PC-3 (cell line): ENCODE measurements around the gene TSEN15. TPM values are rescaled to one million over a fixed set of nuclear protein-coding genes. Genes with fewer than 3 reads are reported as not detected.

Experiments used
- ATAC-seq: fragments of 200-7000 bp; cut with Tn5 transposase; 2 replicates; pipeline ENCODE4 v1.9.1; 2020; ENCODE audit warnings: mild to moderate bottlenecking, moderate library complexity
- BruUV-seq: library from RNA; stranded (reverse); fragments of 400-500 nt; replicated peaks from 2 replicates; lab custom pipeline; 2021; lab: Mats Ljungman, UMichigan
- CTCF ChIA-PET: fragments of 300-600 bp; sonication (Branson Sonifier 250); formaldehyde crosslinking; loops from one replicate; lab custom pipeline; 2022; ENCODE audit warnings: antibody characterized with exemption; lab: Charles Lee
- POLR2A ChIA-PET: fragments of 300-600 bp; sonication (Branson Sonifier 250); formaldehyde crosslinking; loops from one replicate; lab custom pipeline; 2022; ENCODE audit warnings: antibody characterized with exemption; ENCODE audit not compliant: unreplicated experiment; lab: Charles Lee
- DNase-seq: peaks from one replicate; pipeline ENCODE4 v3.0.0-alpha.2; 2015
- H2AFZ ChIP-seq: fragments of 300-600 bp; sonication (generic); 2 replicates; pipeline ENCODE4 v1.6.0; 2016; ENCODE audit warnings: antibody characterized with exemption, low read length
- H3F3A ChIP-seq: fragments of 300-600 bp; sonication (generic); one replicate; pipeline ENCODE4 v1.6.0; 2017; ENCODE audit warnings: antibody characterized with exemption, low read length, control low read depth, mild to moderate bottlenecking; ENCODE audit not compliant: unreplicated experiment
- H3K27ac ChIP-seq: fragments of 300-600 bp; sonication (generic); 2 replicates; pipeline ENCODE4 v1.5.1; 2016; ENCODE audit warnings: mild to moderate bottlenecking, low read length
- H3K27me3 ChIP-seq: fragments of 300-600 bp; sonication (generic); 2 replicates; pipeline ENCODE4 v1.6.1; 2016; ENCODE audit warnings: low read length, mixed read lengths
- H3K36me3 ChIP-seq: fragments of 300-600 bp; sonication (generic); 2 replicates; pipeline ENCODE4 v1.6.1; 2016; ENCODE audit warnings: low read depth, mixed run types, low read length, mixed read lengths
- H3K4me1 ChIP-seq: fragments of 300-600 bp; sonication (generic); 2 replicates; pipeline ENCODE4 v1.5.1; 2016; ENCODE audit warnings: low read length; ENCODE audit not compliant: insufficient read depth
- H3K4me2 ChIP-seq: fragments of 300-600 bp; sonication (generic); 2 replicates; pipeline ENCODE4 v1.6.0; 2016; ENCODE audit warnings: low read length
- H3K4me3 ChIP-seq: fragments of 300-600 bp; sonication (generic); 2 replicates; pipeline ENCODE4 v1.5.1; 2016; ENCODE audit warnings: mild to moderate bottlenecking, low read length, mixed read lengths
- H3K79me2 ChIP-seq: fragments of 300-600 bp; sonication (generic); 2 replicates; pipeline ENCODE4 v1.6.1; 2017; ENCODE audit warnings: low read length, mixed read lengths
- H3K9ac ChIP-seq: fragments of 300-600 bp; sonication (generic); 2 replicates; pipeline ENCODE4 v1.6.0; 2016; ENCODE audit warnings: mild to moderate bottlenecking, low read length
- H3K9me2 ChIP-seq: fragments of 300-600 bp; sonication (generic); replicated peaks from 2 replicates; pipeline ENCODE4 v1.6.1; 2016; ENCODE audit warnings: mixed run types, low read length, mixed read lengths
- H3K9me3 ChIP-seq: fragments of 300-600 bp; sonication (generic); 2 replicates; pipeline ENCODE4 v1.6.1; 2016; ENCODE audit warnings: low read length, mixed read lengths
- H4K20me1 ChIP-seq: fragments of 300-600 bp; sonication (generic); 2 replicates; pipeline ENCODE4 v1.6.1; 2016; ENCODE audit warnings: low read length, mixed read lengths
- CTCF ChIP-seq: fragments of 300-600 bp; sonication (generic); conservative IDR thresholded peaks from 2 replicates; pipeline ENCODE4 v1.5.1; 2017; ENCODE audit warnings: antibody characterized with exemption, low read depth, mild to moderate bottlenecking, low read length
- EZH2 ChIP-seq: fragments of 300-600 bp; sonication (generic); IDR thresholded peaks from one replicate; pipeline ENCODE4 v1.6.1; 2017; ENCODE audit warnings: antibody characterized with exemption, mild to moderate bottlenecking, low read length; ENCODE audit not compliant: unreplicated experiment
- EZH2phosphoT487 ChIP-seq: fragments of 300-600 bp; sonication (generic); IDR thresholded peaks from 2 replicates; pipeline ENCODE4 v1.6.1; 2018; ENCODE audit warnings: mild to moderate bottlenecking, antibody characterized with exemption, low read length, borderline replicate concordance
- intact Hi-C: fragments of 100-400 bp; cut with micrococcal nuclease; formaldehyde crosslinking; loops from 2 replicates; pipeline ENCODE4 v1.9.0; 2023
- total RNA-seq: library from RNA; depleted of rRNA; stranded (reverse); fragments of >200 nt; gene quantifications from 2 replicates; pipeline ENCODE4 v1.2.3, GENCODE V29; 2014

Gene TSEN15
- total RNA-seq, 1 experiment from 2014 or later, result 29.7 TPM

- Histone ChIP-seq H2AFZ (no peak overlapping the region), H3K4me1 (peaks cover 6% of the 10 kb centered on the region; the same call in 1 of the 2 replicates), H3K27ac (no peak overlapping the region), H3K9me3 (no peaks in the 10 kb centered on the region), H3K9me2 (no peaks in the 10 kb centered on the region), H3K27me3 (no peaks in the 10 kb centered on the region), H3F3A (no peaks in the 10 kb centered on the region), H3K9ac (no peak overlapping the region), H3K4me2 (no peak overlapping the region), H3K4me3 (no peak overlapping the region), H3K36me3 (no peaks in the 10 kb centered on the region), H4K20me1 (no peaks in the 10 kb centered on the region), H3K79me2 (no peaks in the 10 kb centered on the region)
- DNase-seq (no peak), ATAC-seq (no peak)
- ChIA-PET CTCF (no interaction called here), POLR2A (no interaction called here)
- intact Hi-C loops, result no loop called here
- BruUV-seq, result no TSS peak
- TF ChIP-seq CTCF, result no peak
- TF ChIP-seq EZH2, result no peak
- no peak for TF ChIP-seq EZH2phosphoT487
Observed at GRCh38 chr1:184031409-184032107, 20.0 kb upstream of the TSEN15 start.

- DNase-seq (no peak), ATAC-seq (no peak)
- H2AFZ ChIP-seq, result no peak overlapping the region
- H3K4me2 ChIP-seq, result no peak overlapping the region
- no peak overlapping the region for H3K4me3 ChIP-seq
- no peak for TF ChIP-seq EZH2phosphoT487
- no peak for TF ChIP-seq EZH2
- no peak for TF ChIP-seq CTCF
- intact Hi-C loops, result no loop called here
- H4K20me1 ChIP-seq, result no peaks in the 10 kb centered on the region
- ChIA-PET POLR2A (no interaction called here), CTCF (no interaction called here)
- H3K27me3 ChIP-seq, result no peaks in the 10 kb centered on the region
- no peak overlapping the region for H3K9ac ChIP-seq
- peaks cover 6% of the 10 kb centered on the region; the same call in 1 of the 2 replicates for H3K4me1 ChIP-seq
- H3F3A ChIP-seq, result no peaks in the 10 kb centered on the region
- no TSS peak for BruUV-seq
- H3K79me2 ChIP-seq, result no peaks in the 10 kb centered on the region
- H3K9me2 ChIP-seq, result no peaks in the 10 kb centered on the region
- H3K9me3 ChIP-seq, result no peaks in the 10 kb centered on the region
- H3K27ac ChIP-seq, result no peak overlapping the region
- no peaks in the 10 kb centered on the region for H3K36me3 ChIP-seq
Observed at GRCh38 chr1:184032306-184032929, 19.1 kb upstream of the TSEN15 start.

GRCh38 chr1:184032930-184033418, 18.6 kb upstream of the TSEN15 start:
- no peak overlapping the region for H3K4me2 ChIP-seq
- CTCF ChIA-PET, result no interaction called here
- no peaks in the 10 kb centered on the region for H4K20me1 ChIP-seq
- DNase-seq (no peak), ATAC-seq (no peak)
- no peaks in the 10 kb centered on the region for H3F3A ChIP-seq
- peaks cover 6% of the 10 kb centered on the region; the same call in 1 of the 2 replicates for H3K4me1 ChIP-seq
- H3K27me3 ChIP-seq, result no peaks in the 10 kb centered on the region
- H3K9me2 ChIP-seq, result no peaks in the 10 kb centered on the region
- H3K79me2 ChIP-seq, result no peaks in the 10 kb centered on the region
- POLR2A ChIA-PET, result no interaction called here
- no peaks in the 10 kb centered on the region for H3K9me3 ChIP-seq
- H3K4me3 ChIP-seq, result no peak overlapping the region
- intact Hi-C loops, result no loop called here
- H2AFZ ChIP-seq, result no peak overlapping the region
- H3K9ac ChIP-seq, result no peak overlapping the region
- H3K36me3 ChIP-seq, result no peaks in the 10 kb centered on the region
- TF ChIP-seq EZH2 (no peak), EZH2phosphoT487 (no peak), CTCF (no peak)
- BruUV-seq, result no TSS peak
- no peak overlapping the region for H3K27ac ChIP-seq
